Heart right ventricle (tissue), 16 donors: ENCODE data around the gene DPY19L1. TPM values are rescaled to one million over a fixed set of nuclear protein-coding genes. Genes with fewer than 3 reads are reported as not detected.
"Not testable (repeated sequence)": the region's sequence is repeated elsewhere in the genome, so short reads cannot be mapped to it uniquely, and the experiment has no call there.

ENCODE experiments used
- ATAC-seq, 8 donors: fragments of 200-7000 bp; cut with Tn5 transposase; one replicate each; pipeline ENCODE4 v1.9.1; 2020; ENCODE audit warnings: mild to moderate bottlenecking in 8 of 8, moderate library complexity in 8 of 8, moderate number of reproducible peaks in 1 of 8
- DNase-seq, 2 donors: peaks; one replicate each; pipeline ENCODE4 v3.0.0-alpha.2; 2020
- H3K27ac ChIP-seq, 10 donors: fragments of 200-600 bp; sonication (generic) in 2 of 10; one replicate each; pipeline versions ENCODE4 v1.5.0 to v1.8.0; 2020 to 2022; ENCODE audit warnings: mild to moderate bottlenecking in 3 of 10
- H3K27me3 ChIP-seq, 7 donors: fragments of 200-600 bp; one replicate each; pipeline ENCODE4 v1.8.0; 2021 to 2022; ENCODE audit warnings: mild to moderate bottlenecking in 2 of 7
- H3K36me3 ChIP-seq, 9 donors: fragments of 200-600 bp; sonication (generic) in 1 of 9; one replicate each; pipeline versions ENCODE4 v1.5.0 to v1.8.0; 2020 to 2022; ENCODE audit warnings: mild to moderate bottlenecking in 2 of 9
- H3K4me1 ChIP-seq, 9 donors: fragments of 200-600 bp; sonication (generic) in 1 of 9; one replicate each; pipeline versions ENCODE4 v1.5.0 to v1.8.0; 2020 to 2022; ENCODE audit warnings: mild to moderate bottlenecking in 4 of 9
- H3K4me3 ChIP-seq, 10 donors: fragments of 200-600 bp; sonication (generic) in 2 of 10; one replicate each; pipeline versions ENCODE4 v1.5.0 to v1.8.0; 2020 to 2022; ENCODE audit warnings: mild to moderate bottlenecking in 7 of 10, moderate library complexity in 2 of 10
- H3K9me3 ChIP-seq, 11 donors: fragments of 200-600 bp in 10 of 11; sonication (generic) in 2 of 11; one replicate each; pipeline versions ENCODE4 v1.5.0 to v1.8.0; 2013 to 2022; ENCODE audit warnings: mild to moderate bottlenecking in 2 of 11, control low read depth in 1 of 11, moderate library complexity in 1 of 11
- CTCF ChIP-seq, 9 donors: fragments of 200-600 bp; sonication (generic) in 2 of 9; IDR thresholded peaks; one replicate each; pipeline versions ENCODE4 v1.5.0 to v1.8.0; 2021 to 2022; ENCODE audit warnings: antibody characterized with exemption in 9 of 9, mild to moderate bottlenecking in 5 of 9, moderate library complexity in 1 of 9
- WGBS, 2 donors: extraction: QIAGEN DNeasy Blood & Tissue Kit; methylation state at CpG; one replicate each; pipeline ENCODE4 v1.1.7; 2013; ENCODE audit warnings: inconsistent platforms in 1 of 2; 5-methylcytosine and 5-hydroxymethylcytosine counted together
- intact Hi-C, 10 donors: fragments of 100-400 bp; cut with DNase I; formaldehyde crosslinking; loops; one replicate each; pipeline versions ENCODE4 v1.11.1 to v1.14.2; 2022
- polyA plus RNA-seq, 2 donors: library from polyadenylated mRNA; stranded (reverse); fragments of 200-250 nt; gene quantifications; one replicate each; pipeline ENCODE4 v1.2.3, GENCODE V29; 2013
- total RNA-seq, 10 donors: library from RNA; stranded (reverse); fragmentation: NEBNext Ultra II Directional in 3 of 10; extraction: Animal tissue kit (Norgen Biotek cat#: 25700) in 3 of 10; gene quantifications; one replicate each; pipeline versions ENCODE4 v1.2.1 to v1.2.4, GENCODE V29; 2021 to 2023
- donor health status: Arrhythmogenic right ventricular cardiomyopathy.
- donor health status: ischemic (EF 13 %, LVEDD 7.1; RV severe dilation, severe dysfunction).
- donor health status: healthy with polysubstance abuse.
- donor health status: DM: no; HTN: yes; CAD: no.
- donor health status: DM: no; HTN: no; CAD: no.
- donor health status: ischemic (EF 25% LVEDD 6.9; RV normal size, moderate dysfunction).
- donor health status: ischemic (EF 25% LVEDD 5.7; RV mildly dilated, moderate dysfunction).
- donor health status: healthy.
- donor health status: DM: yes; HTN: yes; CAD: no.
- donor health status: Ischemic cardiomyopathy.
- donor health status: ischemic (EF 35%, LVEDD 5.7; RV mildly dilated, moderate dysfunction).
- donor health status: nonischemic (EF 11% LVEDD 7.7; RV severe dilation, severe dysfunction).
- donor health status: DM: yes; HTN: yes; CAD: no.
- donor health status: PGD.
- donor health status: ischemic (EF 29% LVEDD 5.4; RV normal size, mild dysfunction).
- donor health status: nonischemic (EF 23%, LVEDD 6.1; RV moderate dilation, normal function).

The DPY19L1 gene
- total and polyA plus RNA-seq, 12 donors, result 8.9 to 28.0 (median 22.2) TPM

- Histone ChIP-seq H3K9me3 (no peaks in the 10 kb centered on the region), H3K4me3 (no peak overlapping the region), H3K27ac (no peak overlapping the region), H3K36me3 (peaks cover 0 to 39% (median 12%) of the 10 kb centered on the region in 9 donors), H3K27me3 (no peaks in the 10 kb centered on the region), H3K4me1 (no peaks in the 10 kb centered on the region)
- 89% methylated on average over 6 of the region's 6 CpGs for WGBS, 2 donors
- DNase-seq (no peak), ATAC-seq (no peak)
- intact Hi-C loops, result no loop called here
- no peak for TF ChIP-seq CTCF (IDR thresholded peaks at IDR 0.05)
Measured at GRCh38 chr7:34939175-34939574, 98.1 kb downstream of the DPY19L1 start.

- 84 to 91% methylated on average over 1 to 2 of the region's 2 CpGs for WGBS, 2 donors
- H3K4me3 ChIP-seq, H3K9me3 ChIP-seq, intact Hi-C loops, H3K27me3 ChIP-seq, H3K27ac ChIP-seq, H3K4me1 ChIP-seq, DNase-seq, ATAC-seq: not testable (repeated sequence)
- H3K36me3 ChIP-seq, result peaks cover 0 to 60% (median 12%) of the 10 kb centered on the region in 9 donors
Measured at GRCh38 chr7:34935735-34936165, 101.5 kb downstream of the DPY19L1 start.

- Histone ChIP-seq H3K36me3 (peaks cover 0 to 47% (median 6%) of the 10 kb centered on the region in 9 donors), H3K9me3 (no peaks in the 10 kb centered on the region), H3K27me3 (no peaks in the 10 kb centered on the region), H3K4me3 (no peak overlapping the region), H3K27ac (no peak overlapping the region), H3K4me1 (no peaks in the 10 kb centered on the region)
- 100% methylated on average over 1 of the region's 1 CpG for WGBS, 2 donors
- ATAC-seq (no peak), DNase-seq (no peak)
- no peak for TF ChIP-seq CTCF (IDR thresholded peaks at IDR 0.05)
- intact Hi-C loops, result no loop called here
Measured at GRCh38 chr7:34931739-34932138, 105.5 kb downstream of the DPY19L1 start.

- intact Hi-C loops, H3K4me3 ChIP-seq, DNase-seq, H3K27me3 ChIP-seq, H3K4me1 ChIP-seq, H3K9me3 ChIP-seq, H3K27ac ChIP-seq, ATAC-seq: not testable (repeated sequence)
- WGBS, 2 donors, result 73 to 82% methylated on average over 6 of the region's 6 CpGs
- H3K36me3 ChIP-seq, result peaks cover 0 to 44% (median 6%) of the 10 kb centered on the region in 9 donors
Measured at GRCh38 chr7:34929783-34930182, 107.5 kb downstream of the DPY19L1 start.

- no peaks in the 10 kb centered on the region for H3K27me3 ChIP-seq
- intact Hi-C loops, result no loop called here
- WGBS, 2 donors, result 85 to 97% methylated on average over 1 of the region's 1 CpG
- H3K36me3 ChIP-seq, result peaks cover 0 to 38% (median 0%) of the 10 kb centered on the region in 9 donors
- no peak for DNase-seq
- H3K4me1 ChIP-seq, result no peaks in the 10 kb centered on the region
- H3K27ac ChIP-seq, result no peak overlapping the region
- no peak for ATAC-seq
- H3K9me3 ChIP-seq, result peaks cover 0 to 14% (median 5%) of the 10 kb centered on the region in 11 donors
- H3K4me3 ChIP-seq, result no peak overlapping the region
- no peak for TF ChIP-seq CTCF (IDR thresholded peaks at IDR 0.05)
Measured at GRCh38 chr7:34928560-34928959, 108.7 kb downstream of the DPY19L1 start.
